Activated naive CD4-positive, alpha-beta T cell treated with anti-CD3 and anti-CD28 coated beads, Interleukin-2, amount 50 U/mL, for 72 hours (primary cell): ENCODE measurements around the gene FAM43B. TPM values are rescaled to one million over a fixed set of nuclear protein-coding genes. Genes with fewer than 3 reads are reported as not detected.
"Not testable (repeated sequence)": the region's sequence is repeated elsewhere in the genome, so short reads cannot be mapped to it uniquely, and the experiment has no call there.

Experiments
- ATAC-seq, 2 donors: fragments of 150-1000 bp; cut with Tn5 transposase; 2 replicates each; pipeline ENCODE4 v1.10.0; 2021; ENCODE audit warnings: mild to moderate bottlenecking in 2 of 2, moderate library complexity in 2 of 2
- DNase-seq, 2 donors: peaks; one replicate each; pipeline ENCODE4 v3.0.0; 2021 to 2022; ENCODE audit warnings: low spot score in 2 of 2
- H3K27ac Mint-ChIP-seq, 2 donors: one replicate each; pipeline ENCODE4 v1.8.0; 2022; ENCODE audit warnings: mild to moderate bottlenecking in 2 of 2, mixed read lengths in 2 of 2
- H3K36me3 Mint-ChIP-seq, 2 donors: one replicate each; pipeline ENCODE4 v1.8.0; 2022; ENCODE audit warnings: mixed read lengths in 2 of 2
- H3K9me3 Mint-ChIP-seq, 2 donors: one replicate each; pipeline ENCODE4 v1.8.0; 2022; ENCODE audit warnings: mixed read lengths in 2 of 2
- total RNA-seq, 2 donors: library from RNA; stranded (reverse); gene quantifications; one replicate each; pipeline ENCODE4 v1.2.3, GENCODE V29; 2022

FAM43B gene
- total RNA-seq = not detected

GRCh38 chr1:20551945-20552727, at the start of gene FAM43B:
TSS of gene FAM43B (plus strand) at chr1:20552573. CDS start at chr1:20552974, 401 bp downstream.
- H3K27ac Mint-ChIP-seq = no peak within 1 kb of the TSS
- ATAC-seq (peak in 1 of 2 donors; percentile 69), DNase-seq (no peak)
- no peaks in the 10 kb centered on the region for H3K36me3 Mint-ChIP-seq
- no peaks in the 10 kb centered on the region for H3K9me3 Mint-ChIP-seq

GRCh38 chr1:20505488-20505887, 46.9 kb upstream of the FAM43B start:
- ATAC-seq (no peak), DNase-seq (no peak)
- Mint-ChIP-seq H3K36me3 (peaks cover 0 to 15% of the 10 kb centered on the region in 2 donors), H3K27ac (no peak overlapping the region), H3K9me3 (no peaks in the 10 kb centered on the region)

- ATAC-seq = peak; percentile 25 to 41
- no peaks in the 10 kb centered on the region for H3K9me3 Mint-ChIP-seq
- H3K36me3 Mint-ChIP-seq = peaks cover 0 to 9% of the 10 kb centered on the region in 2 donors
- peak overlapping the region; percentile 87 to 96 for H3K27ac Mint-ChIP-seq
- DNase-seq = no peak
Observed at GRCh38 chr1:20507248-20507563, 45.2 kb upstream of the FAM43B start.

- Mint-ChIP-seq H3K36me3 (peaks cover 0 to 9% of the 10 kb centered on the region in 2 donors), H3K9me3 (no peaks in the 10 kb centered on the region), H3K27ac (peak within 1 kb of the TSS; percentile 87 to 96)
- peak; percentile 96 to 99 for ATAC-seq
- peak; percentile 92 to 94 for DNase-seq
Observed at GRCh38 chr1:20507564-20508410, 44.6 kb upstream of the FAM43B start, which contains the start of gene MUL1. TSS of gene MUL1 (minus strand) at chr1:20508151. CDS start at chr1:20508024, 127 bp downstream.

GRCh38 chr1:20508411-20508771, 44.0 kb upstream of the FAM43B start:
- DNase-seq (no peak), ATAC-seq (no peak)
- peak overlapping the region; percentile 87 to 96 for H3K27ac Mint-ChIP-seq
- H3K9me3 Mint-ChIP-seq = no peaks in the 10 kb centered on the region
- peaks cover 0 to 9% of the 10 kb centered on the region in 2 donors for H3K36me3 Mint-ChIP-seq

GRCh38 chr1:20511518-20512428, 40.6 kb upstream of the FAM43B start:
- ATAC-seq (no peak), DNase-seq (no peak)

GRCh38 chr1:20519609-20520262, 32.6 kb upstream of the FAM43B start:
- not testable (repeated sequence) for DNase-seq, H3K36me3 Mint-ChIP-seq, H3K9me3 Mint-ChIP-seq, ATAC-seq
- H3K27ac Mint-ChIP-seq = peak overlapping the region in 1 of 2 donors; percentile 79

More at GRCh38 chr1:20511518-20512428, 40.6 kb upstream of the FAM43B start:
- H3K36me3 Mint-ChIP-seq = peaks cover 0 to 9% of the 10 kb centered on the region in 2 donors
- no peaks in the 10 kb centered on the region for H3K9me3 Mint-ChIP-seq
- H3K27ac Mint-ChIP-seq = no peak overlapping the region

- Mint-ChIP-seq H3K36me3 (no peaks in the 10 kb centered on the region), H3K9me3 (no peaks in the 10 kb centered on the region), H3K27ac (no peak overlapping the region)
- peak in 1 of 2 donors; percentile 78 for DNase-seq
- peak; percentile 49 to 54 for ATAC-seq
Observed at GRCh38 chr1:20521960-20522861, 30.2 kb upstream of the FAM43B start.

- H3K9me3 Mint-ChIP-seq = no peaks in the 10 kb centered on the region
- H3K36me3 Mint-ChIP-seq = no peaks in the 10 kb centered on the region
- ATAC-seq (no peak), DNase-seq (no peak)
- no peak overlapping the region for H3K27ac Mint-ChIP-seq
Observed at GRCh38 chr1:20526267-20526666, 26.1 kb upstream of the FAM43B start.

GRCh38 chr1:20528221-20528620, 24.2 kb upstream of the FAM43B start:
- no peaks in the 10 kb centered on the region for H3K36me3 Mint-ChIP-seq
- no peak overlapping the region for H3K27ac Mint-ChIP-seq
- DNase-seq (no peak), ATAC-seq (no peak)
- H3K9me3 Mint-ChIP-seq = no peaks in the 10 kb centered on the region

GRCh38 chr1:20530306-20530705, 22.1 kb upstream of the FAM43B start:
- H3K27ac Mint-ChIP-seq = no peak overlapping the region
- DNase-seq (no peak), ATAC-seq (no peak)
- H3K9me3 Mint-ChIP-seq = no peaks in the 10 kb centered on the region
- H3K36me3 Mint-ChIP-seq = no peaks in the 10 kb centered on the region

- ATAC-seq (no peak), DNase-seq (no peak)
- no peaks in the 10 kb centered on the region for H3K9me3 Mint-ChIP-seq
- no peak overlapping the region for H3K27ac Mint-ChIP-seq
- H3K36me3 Mint-ChIP-seq = no peaks in the 10 kb centered on the region
Observed at GRCh38 chr1:20530901-20531300, 21.5 kb upstream of the FAM43B start.

GRCh38 chr1:20533635-20534034, 18.7 kb upstream of the FAM43B start:
- Mint-ChIP-seq H3K9me3 (no peaks in the 10 kb centered on the region), H3K36me3 (no peaks in the 10 kb centered on the region), H3K27ac (no peak overlapping the region)
- no peak for ATAC-seq
- DNase-seq = no peak

- Mint-ChIP-seq H3K36me3 (no peaks in the 10 kb centered on the region), H3K9me3 (no peaks in the 10 kb centered on the region), H3K27ac (no peak overlapping the region)
- ATAC-seq = no peak
- DNase-seq = no peak
Observed at GRCh38 chr1:20534659-20535417, 17.5 kb upstream of the FAM43B start.

- DNase-seq = no peak
- Mint-ChIP-seq H3K36me3 (no peaks in the 10 kb centered on the region), H3K9me3 (no peaks in the 10 kb centered on the region), H3K27ac (no peak overlapping the region)
- no peak for ATAC-seq
Observed at GRCh38 chr1:20538227-20538626, 14.1 kb upstream of the FAM43B start.
